DND-41 (cell line): ENCODE measurements around the gene WDR7.

Source experiments
- ATAC-seq: fragments of 200-7000 bp; cut with Tn5 transposase; 3 replicates; pipeline ENCODE4 v1.9.1; 2021; ENCODE audit warnings: low read depth; ENCODE audit not compliant: insufficient read depth
- DNase-seq: peaks from one replicate; pipeline ENCODE4 v3.0.0-alpha.2; 2020
- H2AFZ ChIP-seq: 2 replicates; pipeline ENCODE4 v1.6.0; 2012; ENCODE audit warnings: low read depth, low read length
- H3K27ac ChIP-seq: 2 replicates; pipeline ENCODE4 v1.5.1; 2012; ENCODE audit warnings: low read length, inconsistent platforms
- H3K27me3 ChIP-seq: fragments of 200-600 bp; sonication (generic); 2 replicates; pipeline ENCODE4 v1.6.0; 2012; ENCODE audit warnings: low read length, mild to moderate bottlenecking, inconsistent platforms; ENCODE audit not compliant: insufficient read depth, poor library complexity
- H3K36me3 ChIP-seq: 2 replicates; pipeline ENCODE4 v1.5.1; 2012; ENCODE audit warnings: low read length, inconsistent platforms; ENCODE audit not compliant: insufficient read depth
- H3K4me1 ChIP-seq: 2 replicates; pipeline ENCODE4 v1.5.1; 2012; ENCODE audit warnings: mild to moderate bottlenecking, low read length; ENCODE audit not compliant: insufficient read depth
- H3K4me2 ChIP-seq: 2 replicates; pipeline ENCODE4 v1.6.0; 2012; ENCODE audit warnings: mild to moderate bottlenecking, moderate library complexity, low read length, inconsistent platforms; ENCODE audit not compliant: insufficient read depth
- H3K4me3 ChIP-seq, 2 experiments: fragments of 200-600 bp in 1 of 2; shearing (Covaris generic) in 1 of 2; 2 replicates each; pipeline ENCODE4 v1.5.1; 2012 to 2016; ENCODE audit warnings: inconsistent platforms in 2 of 2, low read length in 2 of 2, mild to moderate bottlenecking in 2 of 2, low read depth in 1 of 2, moderate library complexity in 1 of 2
- H3K79me2 ChIP-seq: 2 replicates; pipeline ENCODE4 v1.6.0; 2012; ENCODE audit warnings: low read length, inconsistent platforms; ENCODE audit not compliant: insufficient read depth
- H3K9ac ChIP-seq: 2 replicates; pipeline ENCODE4 v1.6.0; 2012; ENCODE audit warnings: low read depth, mild to moderate bottlenecking, inconsistent platforms, low read length, moderate library complexity
- H3K9me3 ChIP-seq: 2 replicates; pipeline ENCODE4 v1.5.1; 2012; ENCODE audit warnings: low read length, moderate library complexity, mild to moderate bottlenecking, inconsistent platforms; ENCODE audit not compliant: insufficient read depth, severe bottlenecking
- H4K20me1 ChIP-seq: 2 replicates; pipeline ENCODE4 v1.6.0; 2012; ENCODE audit warnings: low read length; ENCODE audit not compliant: insufficient read depth
- CTCF ChIP-seq: IDR thresholded peaks from 2 replicates; pipeline ENCODE4 v1.5.1; 2012; ENCODE audit warnings: borderline replicate concordance, low read length, moderate library complexity, mild to moderate bottlenecking; ENCODE audit not compliant: poor library complexity, severe bottlenecking; ENCODE audit errors: extremely low read depth
- EZH2 ChIP-seq: IDR thresholded peaks from 3 replicates; pipeline ENCODE4 v1.6.1; 2012; ENCODE audit warnings: borderline replicate concordance, low read depth, mild to moderate bottlenecking, moderate library complexity, low read length, inconsistent platforms; ENCODE audit not compliant: severe bottlenecking

Gene WDR7

GRCh38 chr18:57002627-57003026, 351.5 kb downstream of the WDR7 start:
- H3K36me3 ChIP-seq: no peaks in the 10 kb centered on the region
- TF ChIP-seq EZH2: no peak
- TF ChIP-seq CTCF: no peak
- H2AFZ ChIP-seq: no peak overlapping the region
- H3K27ac ChIP-seq: no peak overlapping the region
- ATAC-seq (no peak), DNase-seq (no peak)
- H3K4me2 ChIP-seq: no peak overlapping the region
- H3K9ac ChIP-seq: no peak overlapping the region
- H3K4me1 ChIP-seq: peaks cover 13% of the 10 kb centered on the region
- H4K20me1 ChIP-seq: no peaks in the 10 kb centered on the region
- no peaks in the 10 kb centered on the region for H3K9me3 ChIP-seq
- H3K4me3 ChIP-seq: no peak overlapping the region
- no peaks in the 10 kb centered on the region for H3K27me3 ChIP-seq
- H3K79me2 ChIP-seq: no peaks in the 10 kb centered on the region

GRCh38 chr18:57003342-57003741, 352.2 kb downstream of the WDR7 start:
- ATAC-seq (no peak), DNase-seq (no peak)
- Histone ChIP-seq H3K4me2 (no peak overlapping the region), H3K27me3 (no peaks in the 10 kb centered on the region), H3K9me3 (no peaks in the 10 kb centered on the region), H3K27ac (no peak overlapping the region), H2AFZ (no peak overlapping the region), H3K79me2 (no peaks in the 10 kb centered on the region), H3K36me3 (no peaks in the 10 kb centered on the region), H3K4me1 (peaks cover 13% of the 10 kb centered on the region), H3K4me3 (no peak overlapping the region), H4K20me1 (no peaks in the 10 kb centered on the region), H3K9ac (no peak overlapping the region)
- TF ChIP-seq CTCF: no peak
- no peak for TF ChIP-seq EZH2

GRCh38 chr18:57004366-57005121, 353.4 kb downstream of the WDR7 start:
- TF ChIP-seq CTCF: no peak
- Histone ChIP-seq H3K4me3 (no peak overlapping the region), H3K36me3 (no peaks in the 10 kb centered on the region), H3K27me3 (no peaks in the 10 kb centered on the region), H3K4me1 (peaks cover 13% of the 10 kb centered on the region), H3K79me2 (no peaks in the 10 kb centered on the region), H4K20me1 (no peaks in the 10 kb centered on the region), H3K27ac (no peak overlapping the region), H3K9ac (no peak overlapping the region), H3K9me3 (no peaks in the 10 kb centered on the region), H2AFZ (no peak overlapping the region), H3K4me2 (no peak overlapping the region)
- ATAC-seq (peak; percentile 80), DNase-seq (no peak)
